NCI-H2171 treated with DMSO at 0.1 percent for 48 hours (cell line): ENCODE results near the gene ECI2.

Experiments
- DNase-seq: peaks from one replicate; lab custom pipeline; 2025; lab: John Stamatoyannopoulos, UW

ECI2 gene

GRCh38 chr6:4134841-4135664, at the start of gene ECI2:
Gene ECI2 (minus strand): TSS chr6:4135575. CDS start chr6:4135560, 15 bp downstream.
- DNase-seq: no peak

GRCh38 chr6:4180652-4181255, 45.4 kb upstream of the ECI2 start:
- DNase-seq: peak; percentile 41

- DNase-seq: no peak
Measured at GRCh38 chr6:4179960-4180651, 44.7 kb upstream of the ECI2 start.

- DNase-seq: no peak
Measured at GRCh38 chr6:4178737-4179333, 43.5 kb upstream of the ECI2 start.

GRCh38 chr6:4176907-4177306, 41.5 kb upstream of the ECI2 start:
- DNase-seq: no peak

- DNase-seq: no peak
Measured at GRCh38 chr6:4174042-4174441, 38.7 kb upstream of the ECI2 start.

- DNase-seq: no peak
Measured at GRCh38 chr6:4172368-4172767, 37.0 kb upstream of the ECI2 start.

GRCh38 chr6:4170297-4170696, 34.9 kb upstream of the ECI2 start:
- no peak for DNase-seq

- DNase-seq: no peak
Measured at GRCh38 chr6:4169028-4169789, 33.8 kb upstream of the ECI2 start.

- no peak for DNase-seq
Measured at GRCh38 chr6:4167833-4168232, 32.5 kb upstream of the ECI2 start.

- DNase-seq: no peak
Measured at GRCh38 chr6:4167123-4167522, 31.7 kb upstream of the ECI2 start.

GRCh38 chr6:4164456-4164855, 29.1 kb upstream of the ECI2 start:
- DNase-seq: no peak

- no peak for DNase-seq
Measured at GRCh38 chr6:4164117-4164442, 28.7 kb upstream of the ECI2 start.

GRCh38 chr6:4163408-4164116, 28.2 kb upstream of the ECI2 start:
- DNase-seq: no peak

- no peak for DNase-seq
Measured at GRCh38 chr6:4162370-4162769, 27.0 kb upstream of the ECI2 start.

GRCh38 chr6:4159491-4159890, 24.1 kb upstream of the ECI2 start:
- DNase-seq: no peak

- DNase-seq: peak; percentile 53
Measured at GRCh38 chr6:4157506-4157905, 22.1 kb upstream of the ECI2 start.

GRCh38 chr6:4155848-4156466, 20.6 kb upstream of the ECI2 start:
- peak; percentile 70 for DNase-seq

- DNase-seq: no peak
Measured at GRCh38 chr6:4153514-4153985, 18.2 kb upstream of the ECI2 start.

- no peak for DNase-seq
Measured at GRCh38 chr6:4145083-4145482, 9.7 kb upstream of the ECI2 start.

GRCh38 chr6:4139272-4139671, 3.9 kb upstream of the ECI2 start:
- DNase-seq: no peak
